DND-41 (cell line): Measurements from ENCODE around the gene KRTAP12-2.
"Not testable (repeated sequence)": the region's sequence is repeated elsewhere in the genome, so short reads cannot be mapped to it uniquely, and the experiment has no call there.

Experiments
- ATAC-seq: fragments of 200-7000 bp; cut with Tn5 transposase; 3 replicates; pipeline ENCODE4 v1.9.1; 2021; ENCODE audit warnings: low read depth; ENCODE audit not compliant: insufficient read depth
- DNase-seq: peaks from one replicate; pipeline ENCODE4 v3.0.0-alpha.2; 2020
- H2AFZ ChIP-seq: 2 replicates; pipeline ENCODE4 v1.6.0; 2012; ENCODE audit warnings: low read depth, low read length
- H3K27ac ChIP-seq: 2 replicates; pipeline ENCODE4 v1.5.1; 2012; ENCODE audit warnings: low read length, inconsistent platforms
- H3K27me3 ChIP-seq: fragments of 200-600 bp; sonication (generic); 2 replicates; pipeline ENCODE4 v1.6.0; 2012; ENCODE audit warnings: low read length, mild to moderate bottlenecking, inconsistent platforms; ENCODE audit not compliant: insufficient read depth, poor library complexity
- H3K36me3 ChIP-seq: 2 replicates; pipeline ENCODE4 v1.5.1; 2012; ENCODE audit warnings: low read length, inconsistent platforms; ENCODE audit not compliant: insufficient read depth
- H3K4me1 ChIP-seq: 2 replicates; pipeline ENCODE4 v1.5.1; 2012; ENCODE audit warnings: mild to moderate bottlenecking, low read length; ENCODE audit not compliant: insufficient read depth
- H3K4me2 ChIP-seq: 2 replicates; pipeline ENCODE4 v1.6.0; 2012; ENCODE audit warnings: mild to moderate bottlenecking, moderate library complexity, low read length, inconsistent platforms; ENCODE audit not compliant: insufficient read depth
- H3K4me3 ChIP-seq, 2 experiments: fragments of 200-600 bp in 1 of 2; shearing (Covaris generic) in 1 of 2; 2 replicates each; pipeline ENCODE4 v1.5.1; 2012 to 2016; ENCODE audit warnings: inconsistent platforms in 2 of 2, low read length in 2 of 2, mild to moderate bottlenecking in 2 of 2, low read depth in 1 of 2, moderate library complexity in 1 of 2
- H3K79me2 ChIP-seq: 2 replicates; pipeline ENCODE4 v1.6.0; 2012; ENCODE audit warnings: low read length, inconsistent platforms; ENCODE audit not compliant: insufficient read depth
- H3K9ac ChIP-seq: 2 replicates; pipeline ENCODE4 v1.6.0; 2012; ENCODE audit warnings: low read depth, mild to moderate bottlenecking, inconsistent platforms, low read length, moderate library complexity
- H3K9me3 ChIP-seq: 2 replicates; pipeline ENCODE4 v1.5.1; 2012; ENCODE audit warnings: low read length, moderate library complexity, mild to moderate bottlenecking, inconsistent platforms; ENCODE audit not compliant: insufficient read depth, severe bottlenecking
- H4K20me1 ChIP-seq: 2 replicates; pipeline ENCODE4 v1.6.0; 2012; ENCODE audit warnings: low read length; ENCODE audit not compliant: insufficient read depth
- CTCF ChIP-seq: IDR thresholded peaks from 2 replicates; pipeline ENCODE4 v1.5.1; 2012; ENCODE audit warnings: borderline replicate concordance, low read length, moderate library complexity, mild to moderate bottlenecking; ENCODE audit not compliant: poor library complexity, severe bottlenecking; ENCODE audit errors: extremely low read depth
- EZH2 ChIP-seq: IDR thresholded peaks from 3 replicates; pipeline ENCODE4 v1.6.1; 2012; ENCODE audit warnings: borderline replicate concordance, low read depth, mild to moderate bottlenecking, moderate library complexity, low read length, inconsistent platforms; ENCODE audit not compliant: severe bottlenecking

KRTAP12-2 gene

GRCh38 chr21:44691686-44692085 is 25.0 kb upstream of the KRTAP12-2 start:
- DNase-seq (no peak), ATAC-seq (no peak)
- H3K36me3 ChIP-seq: no peaks in the 10 kb centered on the region

DNA sequence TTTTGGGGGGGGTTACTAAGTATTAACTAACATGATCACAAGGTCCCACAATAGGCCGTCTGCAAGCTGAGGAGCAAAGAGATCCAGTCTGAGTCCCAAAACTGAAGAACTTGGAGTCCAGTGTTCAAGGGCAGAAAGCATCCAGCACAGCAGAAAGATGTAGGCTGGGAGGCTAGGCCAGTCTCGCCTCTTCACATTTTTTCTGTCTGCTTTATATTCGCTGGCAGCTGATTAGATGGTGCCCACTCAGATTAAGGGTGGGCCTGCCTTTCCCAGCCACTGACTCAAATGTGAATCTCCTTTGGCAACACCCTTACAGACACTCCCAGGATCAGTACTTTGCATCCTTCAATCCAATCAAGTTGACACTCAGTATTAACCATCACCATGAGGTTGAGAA is 23.0 kb upstream of the KRTAP12-2 start:
- not testable (repeated sequence) for H2AFZ ChIP-seq, H3K9me3 ChIP-seq, DNase-seq

More at GRCh38 chr21:44691686-44692085, 25.0 kb upstream of the KRTAP12-2 start:
- H4K20me1 ChIP-seq: no peaks in the 10 kb centered on the region
- no peak overlapping the region for H3K4me2 ChIP-seq
- H3K79me2 ChIP-seq: no peaks in the 10 kb centered on the region
- H3K4me3 ChIP-seq: no peak overlapping the region
- no peaks in the 10 kb centered on the region for H3K27me3 ChIP-seq
- no peak overlapping the region for H3K27ac ChIP-seq
- no peak overlapping the region for H3K9ac ChIP-seq
- H3K4me1 ChIP-seq: no peaks in the 10 kb centered on the region
- no peaks in the 10 kb centered on the region for H3K9me3 ChIP-seq
- no peak overlapping the region for H2AFZ ChIP-seq
- TF ChIP-seq CTCF (no peak), EZH2 (no peak)

GRCh38 chr21:44687671-44688070 is 20.9 kb upstream of the KRTAP12-2 start:
- no peak overlapping the region for H3K4me3 ChIP-seq
- no peak overlapping the region for H3K27ac ChIP-seq
- TF ChIP-seq EZH2 (no peak), CTCF (no peak)
- H3K9ac ChIP-seq: no peak overlapping the region
- no peaks in the 10 kb centered on the region for H4K20me1 ChIP-seq
- no peaks in the 10 kb centered on the region for H3K27me3 ChIP-seq
- DNase-seq: no peak
- H3K4me2 ChIP-seq: no peak overlapping the region
- H3K36me3 ChIP-seq: no peaks in the 10 kb centered on the region
- no peak overlapping the region for H2AFZ ChIP-seq
- no peak for ATAC-seq
- H3K9me3 ChIP-seq: no peaks in the 10 kb centered on the region
- no peaks in the 10 kb centered on the region for H3K4me1 ChIP-seq
- no peaks in the 10 kb centered on the region for H3K79me2 ChIP-seq

More for the DNA sequence above, 23.0 kb upstream of the KRTAP12-2 start:
- not testable (repeated sequence) for ATAC-seq, H3K36me3 ChIP-seq, H3K4me2 ChIP-seq, H3K79me2 ChIP-seq, H3K4me1 ChIP-seq, H3K4me3 ChIP-seq, H4K20me1 ChIP-seq, H3K27me3 ChIP-seq, H3K27ac ChIP-seq, H3K9ac ChIP-seq

DNA sequence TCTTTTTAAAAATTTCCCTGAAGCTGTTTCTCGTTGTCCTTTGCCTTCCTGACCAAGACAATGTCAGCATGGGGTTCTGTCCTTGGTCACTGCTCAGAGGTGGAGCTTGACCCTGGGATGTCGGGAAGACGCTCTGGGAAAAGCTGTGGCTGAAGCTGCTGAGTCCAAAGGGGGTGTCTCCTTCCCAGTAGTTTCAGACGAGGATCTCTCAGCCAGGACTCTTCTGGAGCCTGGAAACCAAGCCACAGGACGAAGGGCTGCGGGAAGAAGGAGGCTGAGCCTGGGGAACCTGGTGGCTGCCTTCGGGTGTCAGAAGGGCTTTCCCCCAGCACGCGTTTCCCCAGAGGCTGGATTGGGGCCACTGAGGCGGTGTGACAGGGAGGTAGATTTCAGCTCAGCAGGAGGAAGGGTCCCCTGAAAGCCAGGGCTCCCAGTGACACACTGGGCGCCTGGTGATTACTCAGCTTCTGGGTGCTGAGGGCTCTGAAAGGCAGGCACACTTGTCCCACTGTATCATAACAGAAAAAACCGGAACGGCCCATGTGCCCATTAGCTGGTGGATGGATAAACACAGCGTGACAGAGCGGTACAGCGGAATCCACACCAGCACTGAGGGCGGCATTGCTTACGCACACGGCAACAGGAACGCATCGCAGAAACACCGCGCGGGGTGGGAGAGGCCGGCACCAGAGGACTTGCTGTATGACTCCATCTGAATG is 20.3 kb upstream of the KRTAP12-2 start:
- TF ChIP-seq EZH2 (no peak), CTCF (no peak)
- no peak overlapping the region for H3K27ac ChIP-seq
- H3K4me1 ChIP-seq: no peaks in the 10 kb centered on the region
- no peak overlapping the region for H3K9ac ChIP-seq
- no peaks in the 10 kb centered on the region for H4K20me1 ChIP-seq
- no peaks in the 10 kb centered on the region for H3K27me3 ChIP-seq
- no peaks in the 10 kb centered on the region for H3K79me2 ChIP-seq
- H3K9me3 ChIP-seq: no peaks in the 10 kb centered on the region
- no peak for ATAC-seq
- no peak overlapping the region for H3K4me2 ChIP-seq
- no peaks in the 10 kb centered on the region for H3K36me3 ChIP-seq
- H3K4me3 ChIP-seq: no peak overlapping the region
- DNase-seq: no peak
- H2AFZ ChIP-seq: no peak overlapping the region
